GM12878 (cell line): ENCODE measurements around the gene COPZ2. TPM values are rescaled to one million over a fixed set of nuclear protein-coding genes. Genes with fewer than 3 reads are reported as not detected.

ENCODE experiments used
- DPF2 ChIP-seq: fragments of 450-650 bp; IDR thresholded peaks from 2 replicates; pipeline ENCODE4 v1.6.1; 2017; ENCODE audit warnings: mild to moderate bottlenecking
- E2F4 ChIP-seq: IDR thresholded peaks from 2 replicates; pipeline ENCODE4 v1.6.1; 2012; ENCODE audit warnings: low read depth, low read length, improper control_type of control experiment
- ELK1 ChIP-seq: IDR thresholded peaks from 2 replicates; pipeline ENCODE4 v1.6.1; 2012; ENCODE audit warnings: low read depth, low read length, improper control_type of control experiment
- FOXK2 ChIP-seq: fragments of 450-650 bp; IDR thresholded peaks from 2 replicates; pipeline ENCODE4 v1.6.1; 2017; ENCODE audit warnings: mild to moderate bottlenecking, moderate library complexity
- HCFC1 ChIP-seq: fragments of 150-350 bp; IDR thresholded peaks from 2 replicates; pipeline ENCODE4 v1.6.1; 2014; ENCODE audit warnings: low read length
- HDAC2 ChIP-seq: fragments of 200-600 bp; sonication (generic); IDR thresholded peaks from 2 replicates; pipeline ENCODE4 v1.6.1; 2017
- HSF1 ChIP-seq: fragments of 150-350 bp; IDR thresholded peaks from 2 replicates; pipeline ENCODE4 v1.6.1; 2014; ENCODE audit warnings: mild to moderate bottlenecking, low read depth, low read length
- IKZF2 ChIP-seq, 2 experiments: fragments of 450-650 bp; IDR thresholded peaks; 2 replicates each; pipeline ENCODE4 v1.6.1; 2017; ENCODE audit warnings: mild to moderate bottlenecking in 2 of 2, moderate library complexity in 2 of 2
- IRF4 ChIP-seq: IDR thresholded peaks from 2 replicates; pipeline ENCODE4 v1.6.1; 2011; ENCODE audit warnings: low read depth, low read length
- KDM1A ChIP-seq: fragments of 200-600 bp; sonication (generic); IDR thresholded peaks from 2 replicates; pipeline ENCODE4 v1.6.1; 2016; ENCODE audit warnings: borderline replicate concordance
- MEF2B ChIP-seq: fragments of 450-650 bp; IDR thresholded peaks from 2 replicates; pipeline ENCODE4 v1.6.1; 2018; ENCODE audit warnings: mild to moderate bottlenecking, moderate library complexity; ENCODE audit not compliant: partially characterized antibody, poor library complexity, severe bottlenecking
- MYC ChIP-seq: IDR thresholded peaks from 2 replicates; pipeline ENCODE4 v1.6.1; 2011; ENCODE audit warnings: mild to moderate bottlenecking, low read length, moderate library complexity, inconsistent platforms; ENCODE audit not compliant: insufficient read depth, insufficient replicate concordance, insufficient read length, severe bottlenecking
- NFIC ChIP-seq: IDR thresholded peaks from 2 replicates; pipeline ENCODE4 v1.6.1; 2012; ENCODE audit warnings: low read depth, mild to moderate bottlenecking, inconsistent platforms, low read length, moderate library complexity
- NKRF ChIP-seq: fragments of 450-650 bp; conservative IDR thresholded peaks from 2 replicates; pipeline ENCODE4 v1.6.1; 2017; ENCODE audit warnings: mild to moderate bottlenecking, moderate library complexity
- PAX5 ChIP-seq: IDR thresholded peaks from 2 replicates; pipeline ENCODE4 v1.6.1; 2011; ENCODE audit warnings: low read depth, low read length, borderline replicate concordance
- RAD21 ChIP-seq: IDR thresholded peaks from 2 replicates; pipeline ENCODE4 v1.6.1; 2011; ENCODE audit warnings: mild to moderate bottlenecking, low read depth, low read length, moderate library complexity; ENCODE audit not compliant: insufficient read depth
- RFX5 ChIP-seq: IDR thresholded peaks from 2 replicates; pipeline ENCODE4 v1.6.1; 2011; ENCODE audit warnings: low read depth, low read length, improper control_type of control experiment
- SIN3A ChIP-seq: IDR thresholded peaks from 2 replicates; pipeline ENCODE4 v1.6.1; 2012; ENCODE audit warnings: low read depth, low read length, improper control_type of control experiment
- SP1 ChIP-seq: IDR thresholded peaks from one replicate; pipeline ENCODE4 v1.6.1; 2011; ENCODE audit warnings: low read depth, low read length
- STAT3 ChIP-seq: IDR thresholded peaks from 2 replicates; pipeline ENCODE4 v1.6.1; 2011; ENCODE audit warnings: low read depth, low read length, improper control_type of control experiment
- TARDBP ChIP-seq: IDR thresholded peaks from 2 replicates; pipeline ENCODE4 v1.6.1; 2016; ENCODE audit warnings: borderline replicate concordance
- TBL1XR1 ChIP-seq: IDR thresholded peaks from 2 replicates; pipeline ENCODE4 v1.6.1; 2012; ENCODE audit warnings: low read depth, low read length, improper control_type of control experiment
- USF1 ChIP-seq: IDR thresholded peaks from 2 replicates; pipeline ENCODE4 v1.6.1; 2011; ENCODE audit warnings: borderline replicate concordance, low read depth, mild to moderate bottlenecking, moderate library complexity, mixed read lengths, low read length; ENCODE audit not compliant: insufficient read depth; ENCODE audit errors: extremely low read length
- ZBED1 ChIP-seq: IDR thresholded peaks from 2 replicates; pipeline ENCODE4 v1.6.1; 2016; ENCODE audit warnings: borderline replicate concordance
- ZNF217 ChIP-seq: fragments of 450-650 bp; IDR thresholded peaks from 2 replicates; pipeline ENCODE4 v1.6.1; 2017; ENCODE audit warnings: antibody characterized with exemption, mild to moderate bottlenecking
- ZSCAN29 ChIP-seq: fragments of 450-650 bp; IDR thresholded peaks from 2 replicates; pipeline ENCODE4 v1.6.1; 2017; ENCODE audit warnings: mild to moderate bottlenecking, moderate library complexity
- polyA plus RNA-seq, 11 experiments: library from polyadenylated mRNA; depleted of rRNA in 4 of 11; unstranded in 6 of 11; stranded (reverse) in 5 of 11; fragments of >200 nt; fragmentation: Nextera tagmentation in 4 of 11; fragmentation: Illumina TruSeq in 1 of 11; extraction: Ambion mirVana in 4 of 11; extraction: Trizol in 1 of 11; gene quantifications; 1 replicate in 1 of 11; 2 replicates in 10 of 11; pipeline versions ENCODE4 v1.2.1 to v1.2.3, GENCODE V29; 2011 to 2016; ENCODE audit warnings: inconsistent platforms in 2 of 11, missing spikeins in 2 of 11, low read depth in 1 of 11
- total RNA-seq, 4 experiments: library from RNA; depleted of rRNA in 3 of 4; stranded (reverse); fragments of >200 nt in 3 of 4; fragmentation: Illumina TruSeq in 1 of 4; extraction: Trizol in 1 of 4; gene quantifications; 2 replicates each; pipeline versions ENCODE4 v1.2.1 to v1.2.3, GENCODE V29; 2013 to 2021

The COPZ2 gene
- total and polyA plus RNA-seq, 10 of the 15 experiments (the other 5 are each of a cell fraction or from before 2014, with no cell fraction given) = 0.20 to 4.3 (median 2.6) TPM

- TF ChIP-seq ELK1 = no peak; the same call in 1 of the 2 replicates
- no peak for TF ChIP-seq E2F4
- TF ChIP-seq PAX5 = no peak
- TF ChIP-seq ZNF217 = no peak
- peak; percentile 76; the same call in 1 of the 2 replicates for TF ChIP-seq TARDBP
- TF ChIP-seq MEF2B = peak; percentile 43
- no peak for TF ChIP-seq HDAC2
- TF ChIP-seq SP1 = peak; percentile 98
- TF ChIP-seq TBL1XR1 = no peak
- peak; percentile 55 for TF ChIP-seq USF1
- no peak; the same call in 1 of the 2 replicates for TF ChIP-seq FOXK2
- no peak; the same call in 1 of the 2 replicates for TF ChIP-seq RFX5
- no peak for TF ChIP-seq ZSCAN29
- no peak for TF ChIP-seq NFIC
- TF ChIP-seq IRF4 = 0 out of 2 replicates have a peak, but pooled peaks have one; percentile 53
- peak; percentile 88 for TF ChIP-seq NKRF
- TF ChIP-seq ZBED1 = peak; percentile 12; the same call in 1 of the 2 replicates
- TF ChIP-seq IKZF2 (IDR thresholded peaks at IDR 0.05) = peak in 1 of 2 experiments; percentile 78; a peak in 2 of 4 replicates
- TF ChIP-seq RAD21 = no peak
- 0 out of 2 replicates have a peak, but pooled peaks have one; percentile 5 for TF ChIP-seq HSF1
- peak; percentile 68 for TF ChIP-seq HCFC1
- peak; percentile 91 for TF ChIP-seq MYC
- peak; percentile 99 for TF ChIP-seq DPF2
- no peak for TF ChIP-seq KDM1A
- TF ChIP-seq STAT3 = no peak
- TF ChIP-seq SIN3A = peak; percentile 35; the same call in 1 of the 2 replicates
Observed at GRCh38 chr17:48047741-48048383, 10.3 kb upstream of the COPZ2 start, which contains the start of gene NFE2L1 (continued).
